Skeletal muscle cell (primary cell): ENCODE measurements around the gene MVK.

Source experiments
- DNase-seq: peaks from one replicate; pipeline ENCODE4 v3.0.0-alpha.2; 2010; ENCODE audit warnings: low read depth
- H3K4me3 ChIP-seq: 2 replicates; pipeline ENCODE4 v1.5.1; 2011; ENCODE audit warnings: low read depth, mild to moderate bottlenecking, control low read depth, low read length, moderate library complexity

The MVK gene

DNA sequence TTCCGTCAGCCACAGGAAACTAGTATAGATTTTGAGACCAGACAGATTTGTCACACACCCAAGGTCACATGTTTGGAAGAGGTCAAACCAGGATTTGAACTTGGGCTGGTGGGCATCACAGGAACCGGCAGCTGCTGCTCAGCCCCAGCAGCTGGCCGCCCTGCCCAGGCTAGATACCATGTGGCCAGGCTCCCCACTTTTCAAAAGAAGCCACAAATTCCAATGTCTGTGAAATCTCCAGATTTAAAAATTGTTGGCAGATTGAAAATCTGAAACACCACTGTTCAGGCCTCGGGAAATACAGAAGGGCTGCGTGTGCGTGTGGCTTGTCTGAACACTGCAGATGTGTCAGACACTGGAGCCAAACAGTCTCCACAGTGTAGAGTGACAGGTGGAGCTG, 30.7 kb upstream of the MVK start:
- no peak for DNase-seq
- no peak overlapping the region for H3K4me3 ChIP-seq

DNA sequence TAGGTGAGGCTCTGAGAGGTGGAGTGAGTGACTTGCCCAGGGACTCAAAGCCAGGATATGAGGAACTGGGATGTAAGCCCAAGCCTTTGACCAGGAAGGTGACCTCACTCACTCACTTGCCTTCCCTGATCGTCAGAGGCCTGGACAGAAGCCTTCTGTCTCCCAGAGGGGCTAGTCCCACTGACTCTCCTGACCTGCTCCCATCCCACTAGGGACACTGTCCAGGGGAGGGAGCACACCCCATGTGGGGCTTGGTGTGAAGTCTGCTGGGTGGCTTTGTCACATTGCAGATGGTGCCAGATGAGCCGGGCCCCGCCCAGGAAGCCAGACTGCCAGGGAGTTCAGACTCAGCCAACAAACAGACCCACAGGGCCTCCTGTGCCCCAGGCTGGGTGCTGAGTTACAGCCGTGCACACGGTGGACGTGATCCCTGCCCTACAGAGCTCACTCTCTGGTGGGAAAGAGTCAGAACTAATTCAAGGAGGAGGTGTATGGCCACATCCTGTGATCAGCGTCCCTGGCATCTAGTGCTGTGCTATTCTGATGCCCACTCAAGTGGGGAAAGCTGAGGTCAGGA, 28.6 kb upstream of the MVK start:
- H3K4me3 ChIP-seq: no peak overlapping the region
- DNase-seq: no peak

DNA sequence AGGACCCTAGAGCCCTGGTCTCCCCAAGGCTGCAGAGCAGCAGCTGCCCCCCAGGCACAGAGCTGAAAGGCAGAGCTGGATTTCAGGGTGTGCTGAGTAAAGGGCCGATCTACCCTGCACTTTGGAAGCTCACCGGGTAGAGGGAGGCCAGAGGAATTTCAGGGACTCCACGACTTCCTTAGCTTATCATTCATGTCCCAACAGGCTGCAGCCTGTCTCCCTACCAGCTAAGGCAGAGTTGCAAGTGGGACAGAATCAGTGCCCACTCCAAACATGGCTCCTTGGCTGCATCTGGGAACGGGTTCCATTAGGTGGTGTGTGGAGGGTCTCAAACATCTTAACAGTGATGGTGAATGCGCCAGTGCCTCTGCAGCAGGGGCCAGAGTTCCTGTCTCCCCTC, 27.8 kb upstream of the MVK start:
- H3K4me3 ChIP-seq: no peak overlapping the region
- no peak for DNase-seq

- no peak overlapping the region for H3K4me3 ChIP-seq
- no peak for DNase-seq
These were observed 26.3 kb upstream of the MVK start for GRCh38 chr12:109547286-109547685.

- no peak for DNase-seq
These were observed 25.3 kb upstream of the MVK start for GRCh38 chr12:109548258-109548657.

GRCh38 chr12:109549613-109550270, 23.9 kb upstream of the MVK start:
- no peak for DNase-seq
- no peak overlapping the region for H3K4me3 ChIP-seq

More at GRCh38 chr12:109548258-109548657, 25.3 kb upstream of the MVK start:
- no peak overlapping the region for H3K4me3 ChIP-seq

DNA sequence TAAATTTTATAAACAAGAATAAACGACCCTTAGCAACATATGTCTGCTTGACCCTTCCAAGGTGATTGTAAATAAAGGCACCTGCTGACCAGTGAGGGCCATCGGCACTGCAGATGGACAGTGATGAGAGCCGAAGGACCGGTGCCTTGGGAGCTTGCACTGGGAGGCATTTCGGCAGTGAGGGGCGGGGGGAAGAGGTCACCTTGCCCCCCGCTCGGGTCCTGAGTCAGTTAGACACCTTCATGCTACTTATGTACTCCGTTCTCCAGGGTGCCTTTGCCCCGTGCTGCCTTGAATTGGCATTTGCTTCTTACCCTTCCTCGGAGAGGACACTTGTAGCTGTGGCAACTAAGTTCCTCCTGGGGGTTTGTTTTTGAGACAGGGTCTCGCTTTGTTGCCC, 23.3 kb upstream of the MVK start:
- no peak overlapping the region for H3K4me3 ChIP-seq
- DNase-seq: no peak

DNA sequence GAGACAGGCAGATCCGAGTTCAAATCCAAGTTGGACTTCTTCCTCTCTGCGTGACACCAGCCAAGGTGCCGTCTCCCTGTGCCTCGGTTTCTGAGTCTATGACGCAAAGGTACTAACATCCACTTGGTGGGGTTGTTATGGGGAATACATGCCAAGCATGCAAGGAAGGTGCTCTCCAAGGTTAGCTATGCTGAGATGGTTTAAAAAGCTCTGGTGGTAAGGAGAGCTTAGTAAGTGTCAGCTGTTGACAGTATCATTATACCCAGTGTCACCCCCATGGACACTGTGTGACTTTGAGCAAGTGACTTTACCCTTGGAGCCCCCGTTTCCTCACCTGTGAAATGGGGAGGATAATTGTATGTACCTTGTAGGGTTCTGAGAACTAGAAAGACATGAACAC, 22.5 kb upstream of the MVK start:
- no peak overlapping the region for H3K4me3 ChIP-seq
- no peak for DNase-seq

DNA sequence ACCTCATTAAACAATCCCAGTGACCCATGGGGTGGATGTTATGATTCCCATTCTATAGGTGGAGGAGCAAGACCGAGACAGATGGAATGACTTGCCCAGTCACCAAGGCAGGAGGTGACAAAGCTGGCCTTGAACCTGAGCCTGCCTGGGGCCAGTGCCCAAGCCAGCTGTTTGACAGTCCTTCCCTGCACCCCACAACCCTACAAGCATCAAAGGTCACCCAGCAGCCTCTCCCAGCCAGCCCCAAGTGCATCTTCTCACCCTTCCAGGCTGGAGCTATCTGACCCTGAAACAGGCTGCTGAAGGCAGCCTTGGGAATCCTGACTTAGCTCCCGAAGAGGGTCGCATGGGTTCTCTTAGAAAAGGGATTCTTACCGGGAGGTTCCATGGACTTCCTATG, 20.6 kb upstream of the MVK start:
- no peak for DNase-seq
- no peak overlapping the region for H3K4me3 ChIP-seq

GRCh38 chr12:109553483-109553882, 20.1 kb upstream of the MVK start:
- H3K4me3 ChIP-seq: no peak overlapping the region
- DNase-seq: no peak

DNA sequence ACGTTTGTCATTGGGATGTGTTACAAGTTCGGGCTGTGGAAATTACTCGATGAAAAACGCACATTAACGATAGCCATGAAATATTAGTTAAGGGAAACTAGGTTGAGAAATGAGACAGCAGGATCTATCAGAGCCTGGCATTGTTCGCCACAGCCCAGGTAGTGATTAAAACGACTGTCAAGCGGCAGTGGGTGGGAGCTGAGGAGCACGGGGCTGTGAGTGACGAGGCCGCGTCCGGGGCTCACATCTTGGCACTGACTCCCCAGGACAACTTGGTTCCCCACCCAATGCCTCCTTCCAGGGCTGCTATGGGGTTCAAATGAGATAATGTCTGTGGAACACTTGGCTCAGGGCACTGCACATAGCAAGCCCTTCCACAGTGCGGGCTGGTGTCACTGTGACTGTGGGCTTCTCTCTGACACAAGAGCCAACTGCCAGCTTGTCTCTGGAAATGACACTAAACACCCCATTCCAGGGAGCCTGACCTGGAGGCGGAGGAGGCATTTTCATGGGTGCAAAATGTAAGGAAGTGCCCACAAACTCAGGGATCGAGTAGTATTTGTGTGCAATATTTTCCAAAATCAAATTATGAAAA, 19.6 kb upstream of the MVK start:
- DNase-seq: no peak

DNA sequence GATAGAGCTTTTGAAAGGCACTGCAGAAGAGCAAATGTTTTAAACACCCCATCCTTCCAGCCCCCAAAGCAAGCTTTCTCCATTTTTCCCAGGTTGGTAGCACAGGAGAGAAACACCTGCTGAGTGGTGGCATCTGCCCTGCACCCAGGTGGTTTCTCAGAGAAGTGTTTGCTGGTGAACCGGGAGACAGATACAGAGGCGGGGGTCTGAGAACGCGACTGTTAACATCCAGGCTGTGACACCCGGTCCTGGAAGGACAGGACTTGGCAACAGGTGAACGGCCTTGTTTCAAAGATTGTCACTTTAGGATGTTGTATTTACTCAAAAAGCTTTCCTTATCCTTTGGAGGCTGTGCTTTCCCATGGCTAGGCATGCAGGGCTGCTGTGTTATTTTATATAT, 18.8 kb upstream of the MVK start:
- no peak overlapping the region for H3K4me3 ChIP-seq
- DNase-seq: no peak

More for the DNA sequence above, 19.6 kb upstream of the MVK start:
- H3K4me3 ChIP-seq: no peak overlapping the region

DNA sequence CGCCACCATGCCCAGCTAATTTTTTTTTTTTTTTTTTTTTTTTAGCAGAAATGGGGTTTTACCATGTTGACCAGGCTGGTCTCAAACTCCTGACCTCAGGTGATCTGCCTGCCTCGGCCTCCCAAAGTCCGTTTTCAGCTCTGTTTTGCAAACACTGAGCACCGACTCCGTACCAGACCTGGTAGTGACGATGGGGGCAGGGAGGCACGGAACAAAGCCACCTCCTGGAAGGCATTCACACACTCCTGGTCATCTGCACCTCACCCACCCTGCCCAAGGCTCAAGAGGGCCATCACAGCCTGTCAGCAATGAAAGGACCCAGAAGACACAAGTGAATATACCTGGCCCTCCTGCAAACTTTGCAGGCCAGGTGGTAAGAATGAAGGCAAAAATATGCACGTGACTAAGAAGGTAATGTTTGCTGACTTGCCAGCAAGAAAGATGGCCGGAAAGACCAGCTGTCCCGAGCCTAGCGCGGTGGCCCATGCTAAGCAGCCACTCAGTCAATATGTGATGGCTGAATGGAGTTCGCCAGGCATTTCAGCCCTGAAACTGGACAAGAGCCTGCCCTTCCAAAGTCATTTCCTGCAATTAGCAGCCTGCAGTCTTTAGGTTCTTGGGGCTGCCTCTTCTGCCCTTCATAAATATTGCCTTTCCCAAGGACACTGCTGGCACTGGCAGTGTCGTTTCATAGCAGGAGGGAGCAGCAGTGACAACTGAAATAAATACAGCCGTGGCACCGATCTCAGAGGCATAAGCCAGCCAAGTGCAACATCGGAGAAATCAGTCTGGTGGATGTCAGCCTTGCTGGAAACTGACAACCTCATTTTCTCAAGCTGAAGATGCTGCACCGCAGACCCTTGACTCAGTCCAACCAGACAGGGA, 17.9 kb upstream of the MVK start:
- no peak overlapping the region for H3K4me3 ChIP-seq
- no peak for DNase-seq

DNA sequence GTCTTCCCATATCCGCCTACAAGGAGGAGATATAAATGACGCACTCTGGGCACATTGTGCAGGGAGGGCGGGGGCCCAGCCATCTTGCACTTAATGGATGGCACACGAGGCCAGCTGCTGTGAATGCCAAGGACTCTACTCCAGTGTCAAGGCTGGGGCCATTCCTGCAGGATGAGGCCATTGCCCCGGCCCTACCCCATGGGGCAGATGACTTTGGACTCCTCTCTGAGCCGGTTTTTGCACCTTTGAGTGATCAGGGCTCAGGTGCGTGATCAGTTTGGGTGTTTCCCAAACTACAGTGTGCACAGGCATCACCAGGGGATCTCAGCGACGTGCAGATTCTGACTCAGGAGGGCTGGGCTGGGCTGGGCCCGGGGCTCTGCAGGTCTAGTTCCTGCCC, 16.4 kb upstream of the MVK start:
- DNase-seq: no peak
- no peak overlapping the region for H3K4me3 ChIP-seq

GRCh38 chr12:109557805-109558204, 15.8 kb upstream of the MVK start:
- no peak overlapping the region for H3K4me3 ChIP-seq
- DNase-seq: no peak

DNA sequence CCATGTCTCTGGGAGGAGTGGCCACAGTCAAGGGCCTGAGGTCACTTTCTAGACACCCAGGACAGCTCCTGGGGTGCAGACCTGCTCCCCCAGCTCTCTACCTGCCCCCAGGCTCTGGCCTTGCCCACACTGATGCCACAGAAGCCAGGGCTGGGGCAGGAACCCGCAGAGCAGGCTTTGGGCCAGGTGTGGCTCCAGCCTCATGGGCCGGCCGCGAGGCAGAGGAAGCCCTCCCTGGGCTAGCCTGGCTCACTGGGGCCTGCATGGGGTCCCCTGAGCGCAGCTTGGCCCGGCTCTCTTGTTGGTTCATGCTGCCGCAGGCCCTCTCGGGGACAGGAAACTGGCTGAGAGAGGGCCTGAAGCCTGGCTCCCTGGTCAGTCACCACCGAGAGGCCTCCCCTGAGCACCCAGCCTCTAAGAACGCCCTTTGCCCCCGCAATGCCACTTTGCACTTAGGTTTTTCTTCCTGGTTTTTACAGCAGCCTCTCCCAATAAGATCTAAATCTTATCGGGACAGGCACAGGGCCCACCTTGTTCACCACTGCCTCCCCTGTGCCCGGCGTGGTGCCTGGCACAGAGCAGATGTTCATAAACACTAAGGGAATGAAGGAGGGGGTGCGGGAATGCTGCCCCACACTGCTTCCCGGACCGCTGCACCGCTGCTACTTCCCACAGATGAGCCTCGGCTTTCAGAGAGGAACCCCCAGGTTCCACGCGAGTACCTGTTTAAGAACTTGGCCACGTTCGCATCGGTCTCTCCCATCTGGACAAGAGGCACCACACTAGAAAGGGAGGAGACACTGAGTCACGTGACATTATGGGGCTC, 15.0 kb upstream of the MVK start:
- DNase-seq: no peak
- no peak overlapping the region for H3K4me3 ChIP-seq

GRCh38 chr12:109559200-109559505, 14.4 kb upstream of the MVK start:
- no peak for DNase-seq
- H3K4me3 ChIP-seq: no peak overlapping the region

DNA sequence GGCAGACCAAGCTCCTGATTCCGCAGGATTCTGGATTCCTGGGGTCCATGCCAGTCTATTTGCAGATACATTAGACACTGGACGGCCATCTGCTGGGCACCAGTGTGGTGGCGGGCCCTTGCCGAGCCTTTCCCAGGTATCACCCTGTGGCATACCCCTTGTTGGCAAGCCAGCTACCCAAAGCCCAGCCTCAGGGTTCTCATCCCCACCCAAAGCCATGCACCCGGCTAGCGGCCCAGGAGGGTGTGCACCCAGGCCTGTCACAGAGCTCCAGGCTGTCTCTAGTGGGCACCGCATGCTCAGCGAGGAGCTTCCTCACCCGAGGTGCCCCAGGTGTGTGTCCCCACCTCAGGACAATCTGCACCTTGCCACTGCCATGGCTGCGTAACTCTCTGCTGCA, 14.0 kb upstream of the MVK start:
- DNase-seq: no peak
- H3K4me3 ChIP-seq: no peak overlapping the region

DNA sequence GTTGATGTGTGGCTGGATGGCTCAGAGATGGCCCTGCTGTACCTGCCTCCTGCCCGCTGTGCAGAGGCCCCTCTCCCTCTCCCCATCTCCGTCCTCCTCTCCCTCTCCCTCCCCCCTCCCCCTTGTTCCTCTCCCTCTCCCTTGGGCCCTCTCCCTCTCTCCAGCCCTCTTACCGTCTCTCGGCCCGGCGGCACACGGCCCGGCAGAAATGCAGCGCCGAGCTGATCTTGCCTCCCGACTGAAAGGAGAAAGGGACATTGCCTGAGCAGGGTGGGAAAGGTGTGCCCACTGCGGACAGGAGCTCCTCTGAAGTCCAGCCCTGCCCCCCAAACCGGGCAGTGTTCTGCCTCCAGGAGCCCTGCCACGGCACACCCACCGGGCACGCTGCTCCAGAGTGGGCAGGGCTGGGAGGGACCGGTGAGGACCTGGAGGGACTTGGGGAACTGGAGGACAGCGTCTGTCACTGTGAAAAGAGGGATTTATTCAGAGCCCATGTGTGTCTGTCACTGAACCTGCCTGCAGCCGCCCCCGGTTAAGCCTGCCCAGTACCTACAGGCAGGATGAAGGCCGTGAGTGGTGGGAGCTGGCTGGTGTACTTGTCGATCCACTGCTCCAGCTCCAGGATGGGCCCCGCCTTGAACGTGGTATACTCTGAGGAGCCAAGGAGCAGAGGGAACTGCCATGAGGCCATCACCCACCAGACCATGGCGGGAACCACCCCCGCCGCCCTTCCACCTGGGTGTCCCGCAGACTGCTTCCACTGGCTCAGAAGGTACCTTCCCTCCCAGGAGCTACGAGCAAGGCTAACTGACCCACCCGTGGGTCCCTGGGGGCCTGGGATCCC, 12.5 kb upstream of the MVK start:
- no peak overlapping the region for H3K4me3 ChIP-seq
- DNase-seq: no peak
